ENCODE data around the gene MYH6.
"Not testable (repeated sequence)": the region's sequence is repeated elsewhere in the genome, so short reads cannot be mapped to it uniquely, and the experiment has no call there.

The MYH6 gene

DNA sequence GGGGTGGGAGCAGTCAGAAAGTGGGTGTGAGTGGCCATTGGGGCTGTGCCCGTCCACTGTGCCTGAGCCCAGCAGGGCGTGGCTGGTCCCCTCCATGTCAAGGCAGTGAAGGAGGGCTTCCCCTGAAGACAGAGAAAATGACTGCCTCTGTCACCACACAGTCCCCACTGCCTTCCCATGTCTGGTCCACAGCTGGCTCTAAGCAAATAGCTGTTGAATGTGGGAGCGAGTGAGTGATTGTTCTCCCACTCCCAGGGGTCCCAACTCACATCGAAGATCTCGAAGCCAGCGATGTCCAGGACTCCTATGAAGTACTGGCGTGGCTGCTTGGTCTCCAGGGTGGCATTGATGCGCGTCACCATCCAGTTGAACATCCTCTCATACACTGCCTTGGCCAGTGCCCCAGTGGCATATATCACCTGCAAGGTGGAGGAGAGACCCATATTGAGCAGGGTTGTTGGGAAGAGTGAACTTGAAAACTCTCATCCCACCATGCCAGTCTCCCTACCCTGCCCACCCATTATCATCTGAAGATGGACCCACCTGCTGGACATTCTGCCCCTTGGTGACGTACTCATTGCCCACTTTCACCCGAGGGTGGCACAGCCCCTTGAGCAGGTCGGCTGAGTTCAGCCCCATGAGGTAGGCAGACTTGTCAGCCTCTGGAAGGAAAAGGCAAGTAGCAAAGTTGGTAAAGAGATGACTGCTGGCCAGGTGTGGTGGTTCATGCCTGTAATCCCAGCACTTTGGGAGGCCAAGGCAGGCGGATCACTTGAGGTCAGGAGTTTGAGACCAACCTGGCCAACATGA lies 20.8 kb upstream of the MYH6 start:
- no peak overlapping the region for H3K4me3 Mint-ChIP-seq
- no peaks in the 10 kb centered on the region for H3K27me3 Mint-ChIP-seq
- no peaks in the 10 kb centered on the region for H3K4me1 Mint-ChIP-seq (ENCODE audit: low read depth)
- no peak overlapping the region for H3K27ac Mint-ChIP-seq
- no peaks in the 10 kb centered on the region for H3K9me3 Mint-ChIP-seq (ENCODE audit: low read depth)
- no peaks in the 10 kb centered on the region for H3K36me3 Mint-ChIP-seq

GRCh38 chr14:23425798-23426197 lies 17.7 kb upstream of the MYH6 start:
- H3K27ac Mint-ChIP-seq; H3K36me3 Mint-ChIP-seq; H3K4me3 Mint-ChIP-seq; H3K27me3 Mint-ChIP-seq; H3K4me1 Mint-ChIP-seq (ENCODE audit: low read depth); H3K9me3 Mint-ChIP-seq (ENCODE audit: low read depth): not testable (repeated sequence)

DNA sequence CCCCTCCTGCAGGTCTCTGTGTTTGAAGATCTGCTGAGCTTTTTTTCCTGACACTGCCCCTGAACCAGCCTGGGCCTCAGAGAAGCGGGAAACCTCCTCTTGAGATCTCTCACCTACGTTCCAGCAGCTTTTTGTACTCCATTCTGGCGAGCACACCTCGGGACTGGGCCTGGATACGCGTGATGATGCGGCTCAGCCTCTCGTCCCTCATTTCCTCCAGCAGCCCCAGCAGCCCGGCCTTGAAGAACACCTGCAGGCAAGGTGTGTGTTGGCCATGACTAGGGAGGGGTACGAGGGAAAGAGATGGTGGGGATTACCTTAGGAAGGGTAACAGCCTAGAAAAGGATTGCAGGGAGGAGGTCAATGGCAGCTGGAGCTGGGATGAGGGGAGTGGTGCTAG lies 17.1 kb upstream of the MYH6 start:
- H3K4me1 Mint-ChIP-seq (ENCODE audit: low read depth), result no peaks in the 10 kb centered on the region

GRCh38 chr14:23423657-23424056 lies 15.6 kb upstream of the MYH6 start:
- no peaks in the 10 kb centered on the region for H3K27me3 Mint-ChIP-seq
- no peak overlapping the region for H3K27ac Mint-ChIP-seq
- no peaks in the 10 kb centered on the region for H3K4me1 Mint-ChIP-seq (ENCODE audit: low read depth)
- no peak overlapping the region for H3K4me3 Mint-ChIP-seq
- H3K9me3 Mint-ChIP-seq (ENCODE audit: low read depth), result no peaks in the 10 kb centered on the region
- no peaks in the 10 kb centered on the region for H3K36me3 Mint-ChIP-seq

More for the DNA sequence above, 17.1 kb upstream of the MYH6 start:
- Mint-ChIP-seq H3K9me3 (ENCODE audit: low read depth) (no peaks in the 10 kb centered on the region), H3K36me3 (no peaks in the 10 kb centered on the region), H3K27me3 (no peaks in the 10 kb centered on the region), H3K4me3 (no peak overlapping the region), H3K27ac (no peak overlapping the region)

DNA sequence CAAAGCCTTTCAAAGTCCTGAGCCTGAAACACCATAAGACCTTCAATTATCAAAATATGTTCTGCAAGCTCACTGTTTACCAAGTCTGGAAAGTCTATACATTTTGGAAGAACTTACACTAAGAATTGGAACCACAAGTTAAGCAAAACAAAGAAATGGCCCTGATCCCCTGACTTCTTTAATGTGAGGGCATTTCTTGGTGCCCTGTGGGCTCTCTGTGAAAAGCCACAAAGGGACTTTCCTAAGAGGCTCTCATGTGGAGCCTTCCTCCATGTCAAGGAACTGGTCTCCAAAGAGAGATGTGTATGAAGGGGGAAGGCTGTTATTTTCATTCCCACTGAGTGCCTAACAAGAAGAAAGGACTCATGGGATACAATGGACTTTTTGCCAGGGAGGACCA lies 13.5 kb upstream of the MYH6 start:
- Mint-ChIP-seq H3K27ac (no peak overlapping the region), H3K27me3 (peaks cover 1% of the 10 kb centered on the region)

GRCh38 chr14:23419646-23420045 lies 11.6 kb upstream of the MYH6 start:
- H3K27ac Mint-ChIP-seq, result not testable (repeated sequence)

More for the DNA sequence above, 13.5 kb upstream of the MYH6 start:
- no peak overlapping the region for H3K4me3 Mint-ChIP-seq
- H3K9me3 Mint-ChIP-seq (ENCODE audit: low read depth), result no peaks in the 10 kb centered on the region
- H3K36me3 Mint-ChIP-seq, result no peaks in the 10 kb centered on the region
- H3K4me1 Mint-ChIP-seq (ENCODE audit: low read depth), result no peaks in the 10 kb centered on the region

GRCh38 chr14:23418021-23418420 lies 9.9 kb upstream of the MYH6 start:
- no peaks in the 10 kb centered on the region for H3K9me3 Mint-ChIP-seq (ENCODE audit: low read depth)
- H3K4me1 Mint-ChIP-seq (ENCODE audit: low read depth), result no peaks in the 10 kb centered on the region
- no peak overlapping the region for H3K4me3 Mint-ChIP-seq
- H3K27me3 Mint-ChIP-seq, result peaks cover 1% of the 10 kb centered on the region
- no peak overlapping the region for H3K27ac Mint-ChIP-seq
- no peaks in the 10 kb centered on the region for H3K36me3 Mint-ChIP-seq

More at GRCh38 chr14:23419646-23420045, 11.6 kb upstream of the MYH6 start:
- H3K4me1 Mint-ChIP-seq (ENCODE audit: low read depth); H3K4me3 Mint-ChIP-seq; H3K27me3 Mint-ChIP-seq; H3K9me3 Mint-ChIP-seq (ENCODE audit: low read depth); H3K36me3 Mint-ChIP-seq: not testable (repeated sequence)

DNA sequence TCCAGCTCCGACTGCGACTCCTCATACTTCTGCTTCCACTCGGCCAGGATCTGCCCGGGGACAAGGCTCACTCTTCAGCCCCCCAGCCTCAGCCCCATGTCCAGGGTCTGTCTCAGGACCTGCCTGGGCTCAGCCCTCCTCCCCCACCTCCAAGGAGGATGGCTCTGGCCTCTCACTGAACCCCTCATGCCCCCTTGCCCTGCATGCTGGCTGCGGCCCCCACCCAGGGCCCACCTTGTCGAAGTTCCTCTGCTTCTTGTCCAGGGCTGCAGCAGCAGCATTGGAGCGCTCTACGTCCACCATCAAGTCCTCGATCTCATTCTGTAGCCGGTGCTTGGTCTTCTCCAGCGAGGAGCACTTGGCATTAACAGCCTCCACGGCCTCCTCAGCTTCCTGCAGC lies 9.2 kb upstream of the MYH6 start:
- not testable (repeated sequence) for H3K36me3 Mint-ChIP-seq; H3K9me3 Mint-ChIP-seq (ENCODE audit: low read depth); H3K4me1 Mint-ChIP-seq (ENCODE audit: low read depth); H3K27me3 Mint-ChIP-seq; H3K27ac Mint-ChIP-seq; H3K4me3 Mint-ChIP-seq

GRCh38 chr14:23416801-23417200 lies 8.7 kb upstream of the MYH6 start:
- H3K27me3 Mint-ChIP-seq, result peaks cover 1% of the 10 kb centered on the region
- H3K9me3 Mint-ChIP-seq (ENCODE audit: low read depth), result no peaks in the 10 kb centered on the region
- no peak overlapping the region for H3K27ac Mint-ChIP-seq
- H3K36me3 Mint-ChIP-seq, result no peaks in the 10 kb centered on the region
- H3K4me1 Mint-ChIP-seq (ENCODE audit: low read depth), result no peaks in the 10 kb centered on the region
- no peak overlapping the region for H3K4me3 Mint-ChIP-seq

- H3K27ac Mint-ChIP-seq, result no peak overlapping the region
- peaks cover 1% of the 10 kb centered on the region for H3K27me3 Mint-ChIP-seq
- H3K4me1 Mint-ChIP-seq (ENCODE audit: low read depth), result no peaks in the 10 kb centered on the region
- H3K36me3 Mint-ChIP-seq, result no peaks in the 10 kb centered on the region
- H3K4me3 Mint-ChIP-seq, result no peak overlapping the region
- no peaks in the 10 kb centered on the region for H3K9me3 Mint-ChIP-seq (ENCODE audit: low read depth)
Measured at GRCh38 chr14:23415821-23416778, 8.0 kb upstream of the MYH6 start.

GRCh38 chr14:23414906-23415820 lies 7.1 kb upstream of the MYH6 start:
- H3K27ac Mint-ChIP-seq, result no peak overlapping the region
- no peaks in the 10 kb centered on the region for H3K4me1 Mint-ChIP-seq (ENCODE audit: low read depth)
- no peaks in the 10 kb centered on the region for H3K9me3 Mint-ChIP-seq (ENCODE audit: low read depth)
- H3K4me3 Mint-ChIP-seq, result no peak overlapping the region
- H3K36me3 Mint-ChIP-seq, result no peaks in the 10 kb centered on the region
- peaks cover 1% of the 10 kb centered on the region for H3K27me3 Mint-ChIP-seq

DNA sequence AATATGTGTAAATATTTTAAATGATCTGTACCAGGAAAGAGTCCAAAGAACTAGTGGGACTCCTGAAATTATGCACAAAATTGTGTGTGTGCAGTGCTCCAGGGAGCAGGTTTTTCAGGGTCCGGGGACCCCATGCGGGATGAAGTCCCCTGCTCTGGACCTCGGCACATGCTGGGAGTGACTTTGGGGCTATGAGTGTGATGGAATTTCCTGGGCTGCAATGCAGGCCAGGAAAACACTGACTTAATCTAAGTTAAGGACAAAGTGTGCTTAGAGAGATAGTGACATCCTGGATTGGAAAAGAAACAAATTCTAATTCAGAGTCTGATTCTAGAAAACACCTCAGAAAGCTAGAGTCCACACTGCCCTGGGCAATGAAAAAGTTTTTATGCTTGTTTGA lies 6.2 kb upstream of the MYH6 start:
- Mint-ChIP-seq H3K4me1 (ENCODE audit: low read depth) (no peaks in the 10 kb centered on the region), H3K4me3 (no peak overlapping the region), H3K27me3 (peaks cover 1% of the 10 kb centered on the region), H3K9me3 (ENCODE audit: low read depth) (no peaks in the 10 kb centered on the region), H3K27ac (no peak overlapping the region), H3K36me3 (no peaks in the 10 kb centered on the region)

DNA sequence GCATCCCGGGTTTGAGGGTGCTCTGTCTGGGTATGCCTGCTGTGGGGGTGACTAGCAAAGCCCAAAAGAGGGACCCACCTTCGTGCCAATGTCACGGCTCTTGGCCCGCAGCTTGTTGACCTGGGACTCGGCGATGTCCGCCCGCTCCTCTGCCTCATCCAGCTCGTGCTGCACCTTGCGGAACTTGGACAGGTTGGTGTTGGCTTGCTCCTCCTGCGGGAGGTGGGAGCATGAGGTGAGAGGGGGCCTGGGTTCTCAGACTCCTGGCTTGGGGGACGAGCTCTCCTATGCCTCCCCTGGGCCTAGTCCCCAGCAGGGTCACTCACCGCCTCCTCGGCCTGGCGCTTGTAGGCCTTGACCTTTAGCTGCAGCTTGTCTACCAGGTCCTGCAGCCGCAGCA lies 5.6 kb upstream of the MYH6 start:
- Mint-ChIP-seq H3K9me3 (ENCODE audit: low read depth) (no peaks in the 10 kb centered on the region), H3K27ac (no peak overlapping the region), H3K4me1 (ENCODE audit: low read depth) (no peaks in the 10 kb centered on the region), H3K27me3 (peaks cover 1% of the 10 kb centered on the region), H3K36me3 (no peaks in the 10 kb centered on the region), H3K4me3 (no peak overlapping the region)

DNA sequence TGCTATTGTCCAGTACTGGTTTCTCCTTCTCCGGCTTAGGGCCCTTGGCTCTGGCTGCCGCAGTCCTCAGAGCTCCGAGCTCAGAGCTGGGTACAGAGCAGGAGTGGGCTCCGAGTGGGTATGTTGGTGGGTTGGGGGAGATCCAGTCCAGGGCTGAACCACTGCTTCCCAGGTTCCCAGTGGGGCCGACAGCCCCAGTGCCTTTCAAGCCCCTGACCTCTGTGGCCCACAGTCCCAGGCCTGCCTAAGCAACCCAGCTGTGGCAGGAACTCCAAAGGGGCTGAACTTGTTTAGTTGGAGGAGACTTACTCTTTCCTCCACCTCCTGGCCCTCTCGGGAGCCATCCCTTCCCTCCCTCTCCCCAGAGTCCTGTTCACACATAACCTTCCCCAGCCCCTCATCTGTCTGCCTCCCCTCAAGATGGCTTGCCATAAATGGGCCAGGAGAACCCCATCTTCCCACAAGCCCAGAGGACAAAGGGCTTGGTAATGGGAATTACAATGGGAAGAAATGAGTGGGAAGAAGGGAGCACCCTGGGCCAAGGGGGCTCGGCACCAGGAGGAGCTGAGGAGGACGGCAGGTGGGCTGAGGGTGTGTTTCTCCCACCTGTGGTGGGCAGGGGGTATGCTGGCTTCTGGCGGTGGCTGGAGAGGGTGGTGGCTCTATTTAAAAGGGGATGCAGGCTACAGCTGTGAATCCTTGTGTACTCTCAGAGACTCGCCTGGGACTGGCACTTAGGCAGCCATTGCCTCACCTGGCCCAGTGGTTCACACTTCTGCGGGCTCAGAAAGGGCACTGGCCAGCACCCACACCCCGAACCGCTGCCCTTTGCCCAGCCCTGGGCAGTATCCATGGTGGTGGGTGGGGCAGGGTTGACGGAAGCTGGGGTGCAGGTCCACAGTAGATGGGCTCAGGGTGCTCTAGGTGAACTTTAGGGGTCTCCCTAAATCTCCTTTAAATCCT lies 3.8 kb upstream of the MYH6 start:
- no peaks in the 10 kb centered on the region for H3K9me3 Mint-ChIP-seq (ENCODE audit: low read depth)
- no peaks in the 10 kb centered on the region for H3K36me3 Mint-ChIP-seq
- H3K4me1 Mint-ChIP-seq (ENCODE audit: low read depth), result no peaks in the 10 kb centered on the region
- peaks cover under 1% of the 10 kb centered on the region for H3K27me3 Mint-ChIP-seq
- H3K27ac Mint-ChIP-seq, result no peak overlapping the region
- H3K4me3 Mint-ChIP-seq, result no peak overlapping the region
